CD4-positive, alpha-beta T cell treated with Interleukin-1 beta for 1 hour (primary cell): ENCODE data around the gene SLC16A9.

ENCODE experiments used
- DNase-seq, 2 donors: peaks; one replicate each; pipeline ENCODE4 v3.0.0-alpha.2; 2020 to 2022

The SLC16A9 gene

GRCh38 chr10:59718257-59718656 lies 8.6 kb upstream of the SLC16A9 start:
- DNase-seq, result no peak

DNA sequence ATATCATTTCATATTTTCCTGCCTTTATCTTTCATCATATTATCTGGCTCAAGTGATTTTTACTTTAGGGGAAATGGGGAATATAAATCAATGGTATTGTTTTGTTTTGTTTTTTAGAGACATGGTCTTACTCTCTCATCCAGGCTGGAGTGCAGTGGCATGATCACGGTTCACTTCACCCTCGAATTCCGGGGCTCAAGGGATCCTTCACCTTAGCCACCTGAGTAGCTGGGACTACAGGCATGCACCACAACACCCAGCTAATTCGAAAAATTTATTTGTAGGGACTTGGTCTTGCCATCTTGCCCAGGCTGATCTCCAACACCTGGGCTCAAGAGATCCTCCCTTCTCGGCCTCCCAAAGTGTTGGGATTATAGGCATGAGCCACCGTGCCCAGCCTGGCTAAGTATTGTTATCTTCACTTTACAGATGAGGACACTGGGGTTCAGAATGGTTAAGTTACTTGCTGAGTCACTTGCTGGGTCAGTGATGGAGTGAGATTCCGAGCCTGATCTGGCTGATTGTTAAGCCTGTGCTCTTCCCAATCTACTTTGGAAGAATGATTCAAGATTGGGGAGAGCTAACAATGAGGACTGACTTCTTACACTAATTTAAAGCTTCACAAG lies 3.7 kb upstream of the SLC16A9 start:
- no peak for DNase-seq

GRCh38 chr10:59711871-59712494 lies 2.3 kb upstream of the SLC16A9 start:
- no peak for DNase-seq

DNA sequence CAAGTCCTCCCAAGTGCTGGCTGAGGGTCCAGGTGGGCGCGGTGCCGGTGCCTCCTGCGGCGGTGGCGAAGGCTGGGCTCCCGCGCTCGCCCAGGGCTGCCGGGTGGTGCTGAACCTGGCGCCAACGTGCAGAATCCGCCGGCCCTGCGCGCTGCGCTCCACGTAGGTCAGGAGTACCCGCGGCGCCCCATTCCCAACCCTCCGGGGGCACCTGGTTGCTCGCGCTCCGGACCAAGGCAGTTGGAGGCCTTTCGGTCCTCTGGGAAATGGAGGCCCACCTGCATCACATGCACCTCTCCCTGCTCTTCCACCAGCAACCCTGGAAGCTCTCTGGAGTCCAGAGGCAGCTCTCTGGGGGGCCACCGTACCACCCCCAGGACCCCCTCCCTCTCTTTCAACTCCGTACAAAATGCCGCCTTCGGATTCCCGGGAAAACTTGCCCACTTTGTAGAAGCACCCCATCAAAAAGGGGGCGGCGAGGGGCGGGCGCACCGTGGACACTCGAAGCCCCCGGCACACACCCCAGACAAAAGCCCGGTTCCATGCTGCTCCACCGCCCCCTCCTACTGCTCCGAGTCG lies 745 bp downstream of the SLC16A9 start:
- no peak for DNase-seq

DNA sequence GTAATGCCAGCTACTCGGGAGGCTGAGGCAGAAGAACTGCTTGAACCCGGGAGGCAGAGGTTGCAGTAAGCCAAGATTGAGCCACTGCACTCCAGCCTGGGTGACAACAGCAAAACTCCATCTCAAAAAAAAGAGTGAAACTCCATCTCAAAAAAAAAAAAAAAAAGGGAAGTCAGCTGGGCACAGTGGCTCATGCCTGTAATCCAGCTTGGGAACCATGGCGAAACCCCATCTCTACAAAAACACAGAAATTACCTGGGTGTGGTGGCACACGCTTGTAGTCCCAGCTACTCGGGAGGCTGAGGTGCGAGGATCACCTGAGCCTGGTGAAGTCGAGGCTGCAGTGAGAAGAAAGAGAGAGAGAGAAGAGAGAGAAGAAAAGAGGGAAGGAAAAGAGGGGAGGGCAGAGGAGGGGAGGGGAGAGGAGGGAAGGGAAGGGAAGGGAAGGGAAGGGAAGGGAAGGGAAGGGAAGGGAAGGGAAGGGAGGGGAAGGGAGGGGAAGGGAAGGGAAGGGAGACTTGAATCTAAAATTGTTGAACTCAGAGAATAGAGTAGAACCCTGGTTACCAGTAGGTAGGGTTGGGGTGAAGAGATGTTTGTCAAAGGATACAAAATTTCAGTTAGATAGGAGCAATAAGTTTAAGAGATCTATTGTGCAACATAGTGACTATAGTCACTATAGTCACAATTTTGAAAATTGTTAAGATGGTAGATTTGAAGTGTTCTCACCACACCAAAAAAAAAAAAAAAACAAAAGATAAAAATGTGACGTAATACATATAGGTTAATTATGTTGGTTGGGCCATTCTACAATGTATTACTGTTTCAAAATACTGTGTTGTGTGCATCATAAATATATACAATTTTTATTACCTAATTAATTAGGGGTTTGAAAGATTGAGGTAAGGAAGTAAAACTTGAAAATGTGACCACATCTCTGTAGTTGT lies 2.5 kb downstream of the SLC16A9 start:
- no peak for DNase-seq

GRCh38 chr10:59705931-59706330 lies 3.7 kb downstream of the SLC16A9 start:
- no peak for DNase-seq

GRCh38 chr10:59704630-59705029 lies 5.0 kb downstream of the SLC16A9 start:
- DNase-seq, result no peak

GRCh38 chr10:59702347-59702746 lies 7.3 kb downstream of the SLC16A9 start:
- no peak for DNase-seq

DNA sequence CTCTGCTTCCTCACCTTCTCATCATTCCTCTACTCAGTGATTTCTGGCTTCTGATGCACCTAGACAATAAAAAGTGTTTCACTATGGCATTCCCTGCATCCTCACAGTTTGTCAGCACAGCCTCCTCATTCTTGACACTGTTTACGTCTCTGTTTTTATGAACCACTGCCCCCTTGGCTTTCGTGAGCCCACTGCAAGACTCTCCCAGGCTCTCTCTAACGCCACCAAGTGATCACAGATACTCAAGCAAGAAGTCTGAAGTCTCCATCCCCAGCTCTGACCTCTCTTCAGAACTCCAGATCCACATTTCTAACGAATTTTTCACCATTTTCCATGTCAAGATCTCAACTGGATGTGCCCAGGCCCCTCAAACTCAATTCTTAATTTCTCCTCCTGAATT lies 8.9 kb downstream of the SLC16A9 start:
- DNase-seq, result no peak

- DNase-seq, result no peak
These were observed 11.3 kb downstream of the SLC16A9 start for GRCh38 chr10:59698326-59698725.

GRCh38 chr10:59695637-59696036 lies 14.0 kb downstream of the SLC16A9 start:
- DNase-seq, result no peak

DNA sequence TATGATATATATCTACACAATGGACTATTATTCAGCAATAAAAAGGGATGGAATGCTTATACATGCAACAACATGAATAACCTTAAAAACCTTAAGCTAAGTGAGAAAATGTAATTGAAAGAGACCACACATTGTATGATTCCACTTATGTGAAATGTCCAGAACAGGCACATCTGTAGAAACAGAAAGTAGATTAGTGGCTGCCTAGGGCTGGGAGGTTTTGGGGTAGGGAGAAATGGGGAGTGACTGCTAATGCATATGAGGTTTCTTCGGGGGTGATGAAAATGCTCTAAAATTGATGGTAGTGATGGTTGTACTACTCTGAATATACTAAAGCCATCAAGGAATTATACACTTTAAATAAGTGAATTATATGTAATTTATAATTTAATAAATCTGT lies 14.7 kb downstream of the SLC16A9 start:
- DNase-seq, result no peak

GRCh38 chr10:59692113-59692512 lies 17.5 kb downstream of the SLC16A9 start:
- DNase-seq, result no peak

DNA sequence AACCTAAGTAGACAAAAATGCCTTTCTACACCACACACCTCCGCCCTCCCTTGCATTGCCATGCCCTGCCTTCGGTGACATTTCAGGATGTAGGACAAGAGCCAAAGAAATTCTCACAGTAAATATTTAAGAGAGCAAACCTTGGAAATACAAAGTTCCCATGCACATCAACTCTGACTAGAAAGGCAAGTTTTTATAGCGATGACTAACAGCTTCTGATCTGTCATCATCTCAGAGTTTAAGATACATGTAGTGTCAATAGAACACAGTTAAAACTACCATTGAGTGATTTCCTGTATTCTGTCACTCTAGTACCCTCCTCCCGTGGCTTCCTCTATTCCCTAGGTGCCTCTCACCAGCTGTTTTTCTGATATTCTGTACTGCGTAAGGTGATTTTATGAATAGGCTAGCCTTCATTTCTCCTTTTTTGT lies 20.7 kb downstream of the SLC16A9 start:
- DNase-seq, result no peak

DNA sequence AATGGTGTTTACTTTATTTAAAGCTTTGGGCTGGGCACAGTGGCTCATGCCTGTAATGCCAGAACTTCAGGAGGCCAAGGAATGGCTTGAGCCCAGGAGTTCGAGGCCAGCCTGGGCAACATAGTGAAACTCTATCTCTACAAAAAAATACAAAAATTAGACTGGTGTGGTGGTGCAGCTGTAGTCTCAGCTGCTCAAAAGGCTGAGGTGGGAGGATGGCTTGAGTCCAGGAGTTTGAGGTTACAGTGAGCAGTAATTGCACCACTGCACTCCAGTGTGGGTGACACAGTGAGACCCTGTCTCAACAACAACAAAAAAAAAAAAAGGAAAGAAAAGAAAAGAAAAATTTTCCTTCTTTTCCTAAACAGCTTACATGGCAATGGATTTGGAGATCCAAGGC lies 22.0 kb downstream of the SLC16A9 start:
- DNase-seq, result no peak

GRCh38 chr10:59684006-59684405 lies 25.6 kb downstream of the SLC16A9 start:
- DNase-seq, result no peak

GRCh38 chr10:59682986-59683937 lies 26.4 kb downstream of the SLC16A9 start:
- DNase-seq, result no peak

DNA sequence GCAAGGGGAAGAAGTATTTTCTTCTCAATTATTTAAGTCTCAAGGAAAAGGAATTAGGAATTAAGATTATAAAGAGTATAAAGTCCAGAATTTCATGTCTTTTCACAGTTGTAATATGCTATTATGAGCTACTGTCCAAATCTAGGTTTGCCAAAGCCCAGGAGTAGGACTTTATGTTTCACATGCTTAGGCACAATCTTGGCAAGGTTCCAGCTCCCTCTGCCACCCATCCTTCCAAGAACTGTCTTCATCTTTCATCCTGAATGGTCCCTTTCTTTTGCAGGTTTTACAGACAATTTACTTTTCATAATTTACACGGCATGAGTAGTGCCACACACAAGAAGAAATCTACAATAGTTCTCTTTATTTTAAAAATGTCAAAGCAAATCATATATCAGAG lies 29.5 kb downstream of the SLC16A9 start:
- DNase-seq, result no peak

DNA sequence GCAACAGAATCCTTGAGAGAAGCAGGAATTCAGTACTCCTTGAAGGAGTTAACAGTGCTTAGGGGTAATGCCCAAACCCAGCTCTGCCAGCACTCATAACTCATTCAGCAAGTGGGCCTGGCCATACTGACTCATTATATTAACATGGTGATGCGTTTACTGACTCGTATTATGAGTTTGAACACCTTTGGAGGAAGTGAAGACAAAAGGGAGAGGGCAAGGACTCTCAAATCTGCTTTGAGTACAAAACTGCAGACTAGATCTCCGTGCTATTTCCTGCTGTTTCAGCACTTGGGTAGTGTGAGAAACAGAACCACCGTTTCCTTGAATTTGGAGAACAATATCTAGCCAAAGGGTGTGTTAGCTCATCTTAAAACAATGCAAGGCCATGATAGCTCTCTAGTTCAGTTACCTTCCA lies 30.8 kb downstream of the SLC16A9 start:
- no peak for DNase-seq

DNA sequence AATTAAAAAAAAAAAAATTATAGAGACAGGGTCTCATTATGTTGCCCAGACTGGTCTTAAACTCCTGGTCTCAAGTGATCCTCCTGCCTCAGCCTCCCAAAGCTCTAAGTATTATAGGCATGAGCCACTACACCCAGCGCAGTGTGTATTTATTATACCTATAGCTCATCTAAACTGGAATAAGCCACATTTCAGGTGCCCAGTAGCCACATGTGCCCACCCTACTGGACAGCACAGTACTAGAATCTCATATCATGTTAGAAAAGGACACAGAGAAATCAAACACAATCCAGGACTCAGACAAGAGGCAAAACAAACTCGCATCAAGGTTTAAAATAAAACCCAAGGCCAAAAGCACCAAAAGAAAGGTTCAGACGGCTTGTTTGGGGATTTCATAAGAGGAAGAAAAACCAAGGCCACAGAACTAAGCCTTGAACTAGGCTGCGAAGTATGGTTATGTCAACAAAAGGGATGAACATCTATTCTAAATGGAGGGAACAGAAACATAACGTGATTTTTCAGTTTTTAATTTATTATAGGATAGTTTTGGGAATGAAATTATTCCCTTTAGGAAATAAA lies 32.3 kb downstream of the SLC16A9 start:
- no peak for DNase-seq

DNA sequence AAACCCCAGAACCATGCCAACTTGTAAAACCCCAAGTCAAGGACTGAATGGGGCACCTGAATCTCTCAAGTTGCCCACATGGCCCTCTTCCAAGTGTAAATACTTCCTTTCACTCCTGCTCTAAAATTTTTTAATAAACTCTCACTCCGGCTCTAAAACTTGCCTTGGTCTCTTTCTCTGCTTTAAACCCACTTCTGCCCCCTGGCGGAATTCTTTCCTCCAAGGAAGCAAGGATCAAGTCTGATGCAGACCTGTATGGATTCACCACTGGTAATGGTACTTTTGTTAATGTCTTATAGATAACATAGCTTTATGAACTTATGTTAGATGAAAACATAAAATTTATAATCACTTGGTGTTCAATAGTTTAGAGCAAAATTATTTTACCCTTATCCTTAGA lies 33.8 kb downstream of the SLC16A9 start:
- no peak for DNase-seq
